HG02623 (cell line): ENCODE measurements around the gene EMC7.
"Not testable (repeated sequence)": the region's sequence is repeated elsewhere in the genome, so short reads cannot be mapped to it uniquely, and the experiment has no call there.

ENCODE experiments used
- ATAC-seq: cut with Tn5 transposase; IDR thresholded peaks from one replicate; pipeline ENCODE4 v1.9.1; 2021; ENCODE audit warnings: moderate library complexity; ENCODE audit not compliant: unreplicated experiment

Gene EMC7

GRCh38 chr15:34099914-34100313 is 1.7 kb downstream of the EMC7 start:
- no peak for ATAC-seq

DNA sequence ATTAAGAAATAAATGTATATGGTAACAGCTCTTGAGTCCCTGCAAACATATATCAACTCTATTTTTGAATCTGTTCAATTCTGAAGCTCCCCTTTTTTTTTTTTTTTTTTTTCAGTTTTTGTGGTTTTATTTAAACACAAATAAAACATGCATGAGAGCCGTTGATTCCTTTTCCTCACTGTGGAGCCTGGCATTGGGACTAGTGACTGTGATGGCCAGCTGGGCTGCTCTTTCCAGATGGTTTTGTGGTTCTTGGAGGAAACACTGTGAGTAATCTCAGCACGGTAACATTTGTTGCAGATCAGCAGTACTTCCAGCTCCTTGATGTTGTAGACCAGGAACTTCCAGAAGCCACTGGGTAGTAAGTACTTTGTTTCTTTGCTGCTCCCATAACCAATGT is 15.9 kb downstream of the EMC7 start:
- no peak for ATAC-seq

GRCh38 chr15:34084086-34084485 is 17.6 kb downstream of the EMC7 start:
- ATAC-seq: no peak

- ATAC-seq: no peak
These were observed 21.8 kb downstream of the EMC7 start for GRCh38 chr15:34079904-34080303.

DNA sequence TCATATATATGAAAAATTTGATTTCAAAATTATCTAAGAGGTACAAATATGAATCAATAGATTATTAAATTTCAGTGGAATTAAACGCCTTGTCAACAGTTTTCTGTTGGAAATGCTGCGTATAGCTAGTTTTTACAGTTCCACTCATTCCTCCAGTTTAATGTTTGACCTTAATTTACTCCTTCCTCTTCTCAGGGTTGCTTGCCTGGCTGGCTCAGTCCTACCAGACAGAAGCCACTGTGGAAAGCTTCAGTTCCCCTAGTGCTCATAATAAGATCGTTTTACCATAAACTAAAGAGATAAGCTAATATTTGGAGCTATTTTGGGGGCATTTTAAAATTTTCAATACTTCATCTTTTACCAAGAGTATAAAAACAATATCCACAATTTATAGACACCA is 22.8 kb downstream of the EMC7 start:
- ATAC-seq: no peak

GRCh38 chr15:34076785-34077184 is 24.9 kb downstream of the EMC7 start:
- ATAC-seq: no peak

DNA sequence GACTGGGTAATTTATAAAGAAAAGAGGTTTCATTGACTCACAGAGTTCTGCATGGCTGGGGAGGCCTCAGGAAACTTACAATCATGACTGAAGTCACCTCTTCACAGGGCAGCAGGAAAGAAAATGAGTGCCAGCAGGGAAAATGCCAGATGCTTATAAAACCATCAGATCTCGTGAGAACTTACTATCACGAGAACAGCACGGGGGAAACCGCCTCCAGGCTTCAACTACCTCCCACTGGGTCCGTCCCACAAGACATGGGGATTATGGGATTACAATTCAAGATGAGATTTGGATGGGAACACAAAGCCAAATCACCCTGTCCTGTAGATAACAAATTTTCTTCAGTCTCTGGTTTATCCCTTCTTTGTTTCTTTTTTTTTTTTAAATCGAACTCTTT is 31.7 kb downstream of the EMC7 start:
- no peak for ATAC-seq

- ATAC-seq: no peak
These were observed 35.7 kb downstream of the EMC7 start for GRCh38 chr15:34065941-34066340.

- no peak for ATAC-seq
These were observed 36.4 kb downstream of the EMC7 start for GRCh38 chr15:34065261-34065660.

GRCh38 chr15:34064438-34064837 is 37.2 kb downstream of the EMC7 start:
- ATAC-seq: no peak

- no peak for ATAC-seq
These were observed 41.7 kb downstream of the EMC7 start for GRCh38 chr15:34059946-34060345.

- ATAC-seq: no peak
These were observed 42.2 kb downstream of the EMC7 start for GRCh38 chr15:34059476-34059875.

GRCh38 chr15:34056911-34057310 is 44.8 kb downstream of the EMC7 start:
- no peak for ATAC-seq

DNA sequence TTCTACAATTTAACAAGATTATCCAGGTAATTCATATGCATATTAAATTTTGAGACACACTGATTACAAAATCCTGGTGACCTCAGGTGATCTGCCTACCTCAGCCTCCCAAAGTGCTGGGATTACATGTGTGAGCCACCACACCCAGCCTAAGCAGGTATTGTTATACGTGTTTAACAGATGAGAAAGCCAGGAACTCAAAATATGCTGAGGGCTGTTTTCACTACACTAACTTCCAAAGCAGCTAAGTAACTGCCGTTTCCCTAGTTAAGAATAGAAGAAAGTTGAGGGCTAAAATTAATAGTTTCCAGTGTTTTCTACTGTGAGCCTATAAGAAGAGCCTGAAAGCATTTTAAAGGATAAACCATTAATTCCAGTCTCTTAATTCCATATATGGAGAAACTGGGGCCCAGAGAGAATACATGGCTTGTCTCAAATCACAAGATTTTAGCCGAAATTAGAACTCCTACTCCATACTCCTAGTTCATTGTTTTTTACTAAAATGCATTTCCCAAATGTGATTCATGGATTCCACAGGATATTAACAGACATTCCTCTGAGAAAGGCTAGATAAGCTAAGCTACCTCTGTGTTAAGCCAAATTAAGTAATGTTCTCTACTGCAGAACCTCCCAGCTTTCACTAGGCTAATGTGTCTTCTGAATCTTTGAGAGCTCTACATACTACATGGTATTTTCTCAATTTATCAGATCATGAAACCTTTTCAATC is 45.6 kb downstream of the EMC7 start:
- ATAC-seq: no peak

GRCh38 chr15:34054081-34054707 is 47.5 kb downstream of the EMC7 start:
- ATAC-seq: no peak

DNA sequence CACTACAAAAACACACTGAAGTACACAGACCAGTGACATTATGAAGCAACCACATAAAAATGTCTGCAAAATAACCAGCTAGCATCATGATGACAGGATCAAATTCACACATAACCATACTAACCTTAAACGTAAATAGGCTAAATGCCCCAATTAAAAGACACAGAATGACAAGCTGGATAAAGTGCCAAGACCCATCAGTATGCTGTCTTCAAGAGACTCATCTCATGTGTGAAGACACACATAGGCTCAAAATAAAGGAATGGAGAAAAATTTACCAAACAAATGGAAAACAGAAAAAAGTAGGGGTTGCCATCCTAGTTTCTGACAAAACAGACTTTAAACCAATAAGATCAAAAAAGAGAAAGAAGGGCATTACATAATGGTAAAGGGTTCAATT is 51.3 kb downstream of the EMC7 start:
- not testable (repeated sequence) for ATAC-seq

DNA sequence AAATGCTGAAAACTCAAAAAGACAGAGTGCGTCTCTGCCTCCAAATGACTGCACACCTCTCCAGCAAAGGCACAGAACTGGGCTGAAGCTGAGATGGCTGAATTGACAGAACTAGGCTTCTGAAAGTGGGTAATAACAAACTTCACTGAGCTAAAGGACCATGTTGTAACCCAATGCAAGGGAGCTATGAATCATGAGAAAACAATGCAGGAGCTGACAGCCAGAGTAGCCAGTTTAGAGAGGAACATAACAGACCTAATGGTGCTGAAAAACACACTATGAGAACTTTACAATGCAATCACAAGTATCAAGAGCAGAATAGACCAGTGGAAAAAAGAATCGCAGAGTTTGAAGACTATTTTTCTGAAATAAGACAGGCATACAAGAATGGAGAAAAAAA is 52.5 kb downstream of the EMC7 start:
- no peak for ATAC-seq

DNA sequence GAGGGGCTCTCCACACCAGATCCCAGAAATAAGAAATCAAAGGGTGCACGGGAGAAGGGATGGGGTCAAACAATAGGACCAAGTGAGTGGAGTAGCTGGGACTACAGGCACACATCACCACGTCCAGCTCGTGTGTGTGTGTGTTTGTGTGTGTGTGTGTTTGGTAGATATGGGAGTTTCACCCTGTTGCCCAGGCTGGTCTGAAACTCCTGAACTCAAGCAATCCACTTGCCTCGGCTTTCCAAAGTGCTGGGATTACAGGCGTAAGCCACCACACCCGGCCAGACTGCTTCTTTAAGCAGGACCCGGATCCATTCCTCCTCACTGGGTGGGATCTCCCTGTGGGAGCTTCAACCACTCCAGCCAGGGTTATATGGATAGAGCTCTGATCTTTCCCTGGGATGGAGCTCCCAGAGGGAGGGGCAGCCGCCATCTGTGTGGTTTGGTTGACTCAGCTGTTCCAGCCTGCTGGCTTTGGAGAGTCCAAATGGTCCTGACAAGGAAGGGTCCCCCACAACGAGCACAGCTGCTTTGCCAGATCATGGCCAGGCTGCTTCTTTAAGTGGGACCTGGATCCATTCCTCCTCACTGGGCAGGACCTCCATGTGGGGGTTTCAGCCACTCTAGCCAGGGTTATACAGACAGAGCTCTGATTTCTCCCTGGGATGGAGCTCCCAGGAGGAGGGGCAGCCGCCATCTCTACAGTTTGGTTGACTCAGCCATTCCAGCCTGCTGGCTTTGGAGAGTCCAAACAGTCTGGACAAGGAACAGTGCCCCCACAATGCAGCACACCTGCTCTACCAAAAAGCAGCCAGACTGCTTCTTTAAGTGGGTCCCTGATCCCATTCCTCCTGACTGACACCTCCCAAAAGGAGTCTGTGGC is 53.5 kb downstream of the EMC7 start:
- ATAC-seq: no peak

- ATAC-seq: no peak
These were observed 55.1 kb downstream of the EMC7 start for GRCh38 chr15:34046471-34047145.

- no peak for ATAC-seq
These were observed 57.8 kb downstream of the EMC7 start for GRCh38 chr15:34043813-34044212.

- no peak for ATAC-seq
These were observed 58.3 kb downstream of the EMC7 start for GRCh38 chr15:34043391-34043790.
